ENCODE data around the gene NLRP6.
A peak's percentile ranks its signal among the peaks of the same experiment; 100 is the strongest.
"Not testable (repeated sequence)": the region's sequence is repeated elsewhere in the genome, so short reads cannot be mapped to it uniquely, and the experiment has no call there.

The NLRP6 gene

DNA sequence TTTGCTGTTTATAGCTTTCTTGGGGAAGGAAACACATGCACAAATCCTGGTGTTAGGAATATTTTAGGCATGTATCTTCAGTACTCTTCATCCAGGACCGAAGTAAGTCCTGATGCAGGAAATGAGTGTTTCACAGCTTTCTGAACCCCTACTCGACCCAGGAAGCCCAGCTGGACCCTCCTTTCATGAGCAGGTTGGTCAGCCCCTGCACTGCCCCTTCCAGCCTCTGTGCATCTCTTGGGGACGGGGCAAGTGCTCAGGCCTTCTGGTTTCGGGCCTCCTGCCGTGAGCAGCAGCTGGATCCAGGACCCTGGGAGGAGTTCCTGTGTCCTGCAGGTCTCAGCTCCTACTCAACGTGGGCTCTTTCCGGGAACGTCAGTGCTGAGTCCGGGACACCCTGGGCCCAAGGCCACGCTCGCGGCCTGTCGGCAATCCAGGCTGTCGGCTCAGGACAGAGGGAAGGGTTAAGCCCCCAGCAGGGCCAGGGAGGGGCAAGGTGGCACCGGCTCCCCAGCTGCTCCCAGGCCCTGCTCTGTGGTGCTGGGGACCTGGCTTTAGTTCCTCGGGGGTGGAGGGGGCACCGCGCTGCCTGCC is 31.9 kb downstream of the NLRP6 start:
- DNase-seq, result not testable (repeated sequence)

DNA sequence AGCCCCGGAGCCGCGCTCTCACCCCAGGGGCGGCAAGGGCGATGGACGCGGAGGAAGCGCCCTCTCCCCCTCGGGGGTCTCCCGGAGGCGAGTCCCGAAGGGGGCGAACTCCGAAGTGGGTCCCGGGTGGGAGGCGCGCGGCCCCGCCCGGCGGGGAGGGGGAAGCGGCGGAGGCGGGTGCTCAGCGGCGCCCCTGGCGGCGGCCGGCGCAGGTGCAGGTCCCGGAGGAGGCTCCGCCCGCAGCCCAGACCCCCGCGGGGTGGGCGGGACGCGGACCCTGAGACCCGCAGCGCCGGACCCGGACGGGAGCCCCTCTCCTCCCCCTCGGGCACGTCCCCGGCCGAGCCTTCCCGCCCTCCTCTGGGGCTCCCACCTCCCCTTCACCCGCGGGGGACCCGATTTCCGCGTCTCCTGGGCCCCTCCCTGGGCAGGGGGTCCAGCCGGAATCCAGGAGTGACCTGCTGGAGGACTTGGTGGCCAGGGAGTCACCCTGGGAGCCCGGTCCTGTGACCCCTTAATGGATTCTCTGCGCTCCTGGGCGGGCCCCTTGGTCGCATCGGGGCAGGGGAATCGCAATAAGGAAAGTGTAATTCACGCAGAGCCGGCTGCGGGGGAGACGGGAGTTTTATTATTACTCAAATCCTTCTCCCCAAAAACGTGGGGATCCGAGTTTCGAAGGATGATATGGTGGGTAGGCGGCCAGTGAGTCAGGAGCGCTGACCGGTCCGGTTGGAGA is 33.0 kb downstream of the NLRP6 start:
- not testable (repeated sequence) for DNase-seq

DNA sequence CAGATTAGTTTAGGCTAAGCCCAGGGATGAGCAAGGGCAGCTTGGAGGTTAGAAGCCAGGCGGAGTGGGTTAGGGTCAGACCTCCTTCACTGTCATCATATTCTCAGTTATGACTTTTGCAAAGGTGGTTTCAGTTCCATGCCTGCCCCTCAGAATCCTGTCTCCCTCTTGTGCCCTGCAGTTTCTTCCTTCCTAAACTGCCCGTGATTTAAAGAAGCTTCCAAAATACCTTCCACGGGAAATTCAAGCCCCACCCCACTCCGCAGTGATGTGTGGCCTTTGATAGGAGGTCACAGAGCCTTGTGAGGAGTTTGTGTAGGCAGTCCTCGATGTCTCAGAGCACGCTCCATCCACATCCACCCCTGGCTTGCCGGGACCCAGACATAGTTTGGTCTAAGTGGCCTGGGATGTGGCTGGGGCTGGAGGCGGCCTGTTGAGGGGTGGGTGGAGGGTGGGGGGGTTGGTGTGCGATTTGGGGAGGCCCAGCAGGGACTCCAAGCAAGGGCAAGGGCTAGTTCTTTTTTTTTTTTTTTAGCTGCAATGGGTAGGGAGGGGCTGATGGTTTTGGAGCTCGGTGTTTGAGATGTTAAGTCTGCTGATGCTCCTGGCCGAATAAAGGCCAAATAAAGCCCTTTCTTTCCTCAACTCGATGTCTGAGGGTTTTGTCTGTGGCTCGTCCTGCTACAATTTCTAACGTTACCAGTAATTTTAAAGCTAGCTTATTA is 34.0 kb downstream of the NLRP6 start:
- peak; percentile 46 for DNase-seq

- no peak for DNase-seq
Observed at GRCh38 chr11:313304-313786, 35.1 kb downstream of the NLRP6 start.

GRCh38 chr11:313787-314553 is 35.8 kb downstream of the NLRP6 start, which contains the start of gene IFITM1:
TSS of gene IFITM1 (plus strand) at chr11:314040. CDS start at chr11:314171, 131 bp downstream.
- DNase-seq, result peak; percentile 64

GRCh38 chr11:314554-314875 is 36.3 kb downstream of the NLRP6 start:
- not testable (repeated sequence) for DNase-seq

GRCh38 chr11:315051-315481 is 36.9 kb downstream of the NLRP6 start:
- DNase-seq, result no peak

GRCh38 chr11:315516-315994 is 37.3 kb downstream of the NLRP6 start:
- peak; percentile 3 for DNase-seq

- no peak for DNase-seq
Observed at GRCh38 chr11:316031-316701, 38.0 kb downstream of the NLRP6 start.

DNA sequence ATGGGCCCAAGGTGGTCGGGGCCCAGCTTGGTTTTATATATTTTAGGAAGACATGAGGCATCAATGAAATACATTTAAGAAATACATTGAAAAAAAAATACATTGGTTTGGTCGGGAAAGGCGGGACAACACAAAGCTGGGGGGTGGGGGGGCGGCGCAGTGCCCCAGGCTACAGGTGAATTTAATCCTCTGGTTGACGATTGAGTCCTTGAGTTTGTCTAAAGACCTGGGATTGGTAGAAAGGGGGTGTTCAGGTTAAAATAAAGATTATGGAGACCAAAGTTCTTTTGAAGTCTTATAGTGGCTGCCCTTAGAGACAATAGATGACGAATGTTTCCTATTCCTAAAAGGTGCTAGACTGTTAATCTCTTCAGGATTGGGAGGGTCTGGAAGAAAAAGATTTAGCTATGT is 38.7 kb downstream of the NLRP6 start:
- no peak for DNase-seq

- not testable (repeated sequence) for DNase-seq
Observed at GRCh38 chr11:317668-318404, 39.6 kb downstream of the NLRP6 start.

DNA sequence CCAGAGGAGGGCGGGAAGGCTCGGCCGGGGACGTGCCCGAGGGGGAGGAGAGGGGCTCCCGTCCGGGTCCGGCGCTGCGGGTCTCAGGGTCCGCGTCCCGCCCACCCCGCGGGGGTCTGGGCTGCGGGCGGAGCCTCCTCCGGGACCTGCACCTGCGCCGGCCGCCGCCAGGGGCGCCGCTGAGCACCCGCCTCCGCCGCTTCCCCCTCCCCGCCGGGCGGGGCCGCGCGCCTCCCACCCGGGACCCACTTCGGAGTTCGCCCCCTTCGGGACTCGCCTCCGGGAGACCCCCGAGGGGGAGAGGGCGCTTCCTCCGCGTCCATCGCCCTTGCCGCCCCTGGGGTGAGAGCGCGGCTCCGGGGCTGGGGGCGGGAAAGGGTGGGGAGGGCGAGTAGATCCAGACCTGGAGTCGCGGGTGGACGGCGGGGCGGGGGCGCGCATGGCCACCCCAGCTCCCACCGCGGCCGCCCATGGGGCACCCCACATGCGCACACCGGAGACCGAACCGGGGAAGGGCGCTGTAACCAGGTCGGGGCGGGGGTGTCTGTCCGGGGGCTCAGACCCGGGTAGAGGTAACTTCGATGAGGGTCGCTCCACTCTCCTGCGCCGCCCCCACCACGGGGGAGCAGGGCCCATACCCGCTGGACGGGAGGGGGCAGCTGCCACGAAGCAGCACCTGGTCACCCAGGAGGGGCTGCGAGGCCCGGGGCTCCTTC is 40.4 kb downstream of the NLRP6 start:
- DNase-seq, result not testable (repeated sequence)

GRCh38 chr11:319121-319887 is 41.1 kb downstream of the NLRP6 start:
- DNase-seq, result not testable (repeated sequence)

GRCh38 chr11:319888-320273 is 41.7 kb downstream of the NLRP6 start:
- not testable (repeated sequence) for DNase-seq

DNA sequence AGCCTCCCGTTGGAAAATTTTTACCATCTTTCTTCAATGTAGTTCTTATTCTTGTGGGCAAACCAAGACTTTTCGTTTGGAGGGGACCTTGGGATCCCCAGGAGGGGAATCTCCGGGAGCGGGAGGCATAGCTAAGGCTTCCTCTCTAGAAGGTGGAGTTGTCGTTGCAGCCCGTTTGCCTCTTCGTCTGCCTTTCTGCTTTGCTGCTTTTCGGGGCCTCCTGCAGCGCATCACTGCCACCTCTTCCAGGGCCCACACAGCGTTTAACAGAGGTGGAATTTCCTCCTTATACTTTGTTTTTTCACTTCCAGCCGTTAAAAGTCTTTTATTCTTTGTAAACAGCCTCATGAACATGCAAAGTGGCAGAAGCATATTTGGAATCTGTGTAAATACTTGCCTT is 45.9 kb downstream of the NLRP6 start:
- no peak for DNase-seq

DNA sequence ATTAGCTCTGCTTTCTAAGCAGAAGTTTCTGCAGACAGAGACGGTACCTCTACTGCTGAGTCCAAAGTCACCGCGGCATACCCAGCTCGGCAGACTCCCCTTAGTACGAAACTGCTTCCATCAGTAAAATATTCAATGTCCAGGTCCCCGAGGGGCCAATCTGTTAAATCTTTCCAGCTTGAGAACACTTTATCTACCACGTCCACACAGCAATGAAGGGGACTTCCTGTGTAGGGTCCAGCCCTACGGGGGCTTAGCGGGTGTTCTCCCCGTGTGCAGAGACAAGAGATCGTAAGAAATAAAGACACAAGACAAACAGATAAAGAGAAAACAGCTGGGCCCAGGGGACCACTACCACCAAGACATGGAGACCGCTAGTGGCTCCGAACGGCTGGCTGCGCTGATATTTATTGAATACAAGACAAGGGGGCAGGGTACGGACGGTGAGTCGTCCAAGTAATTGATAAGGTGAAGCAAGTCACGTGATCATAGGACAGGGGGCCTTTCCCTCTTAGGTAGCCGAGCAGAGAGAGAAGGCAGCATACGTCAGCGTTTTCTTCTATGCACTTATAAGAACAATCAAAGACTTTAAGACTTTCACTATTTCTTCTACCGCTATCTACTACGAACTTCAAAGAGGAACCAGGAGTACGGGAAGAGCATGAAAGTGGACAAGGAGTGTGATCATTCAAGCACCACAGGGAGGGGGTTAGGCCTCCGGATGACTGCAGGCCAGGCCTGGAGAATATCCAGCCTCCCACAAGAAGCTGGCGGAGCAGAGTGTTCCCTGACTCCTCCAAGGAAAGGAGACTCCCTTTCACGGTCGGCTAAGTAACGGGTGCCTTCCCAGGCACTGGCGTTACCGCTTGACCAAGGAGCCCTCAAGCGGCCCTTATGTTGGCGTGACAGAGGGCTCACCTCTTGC is 46.6 kb downstream of the NLRP6 start:
- not testable (repeated sequence) for DNase-seq

GRCh38 chr11:325796-326591 is 47.8 kb downstream of the NLRP6 start:
- no peak for DNase-seq

GRCh38 chr11:326592-326841 is 48.3 kb downstream of the NLRP6 start:
- DNase-seq, result no peak

All from stimulated activated CD4-positive, alpha-beta T cell treated with anti-CD3 and anti-CD28 coated beads, Interleukin-1b, Interleukin-23, amount 100 ng/mL, for 48 hours (primary cell).